PFSK-1 (cell line): ENCODE data around the gene GPBP1L1.

Experiments
- POLR2AphosphoS5 ChIP-seq: IDR thresholded peaks from 2 replicates; pipeline ENCODE4 v1.6.1; 2012; ENCODE audit warnings: low read depth, mild to moderate bottlenecking, control low read depth, low read length, moderate library complexity
- SIN3A ChIP-seq: IDR thresholded peaks from 2 replicates; pipeline ENCODE4 v1.6.1; 2012; ENCODE audit warnings: mild to moderate bottlenecking, low read length, moderate library complexity, borderline replicate concordance; ENCODE audit not compliant: insufficient read depth
- TAF1 ChIP-seq: IDR thresholded peaks from 2 replicates; pipeline ENCODE4 v1.6.1; 2012; ENCODE audit warnings: low read length, control low read depth, borderline replicate concordance; ENCODE audit not compliant: insufficient read depth
- TF ChIP-seq, protein P1 (sequence below), 2 experiments: IDR thresholded peaks; 2 replicates each; pipeline versions ENCODE4 v1.6.1 to v1.8.0; 2011 to 2012; ENCODE audit warnings: low read depth in 2 of 2, low read length in 2 of 2, control low read depth in 1 of 2, inconsistent platforms in 1 of 2, mild to moderate bottlenecking in 1 of 2, moderate library complexity in 1 of 2; ENCODE audit not compliant: insufficient read depth in 1 of 2

DNA sequence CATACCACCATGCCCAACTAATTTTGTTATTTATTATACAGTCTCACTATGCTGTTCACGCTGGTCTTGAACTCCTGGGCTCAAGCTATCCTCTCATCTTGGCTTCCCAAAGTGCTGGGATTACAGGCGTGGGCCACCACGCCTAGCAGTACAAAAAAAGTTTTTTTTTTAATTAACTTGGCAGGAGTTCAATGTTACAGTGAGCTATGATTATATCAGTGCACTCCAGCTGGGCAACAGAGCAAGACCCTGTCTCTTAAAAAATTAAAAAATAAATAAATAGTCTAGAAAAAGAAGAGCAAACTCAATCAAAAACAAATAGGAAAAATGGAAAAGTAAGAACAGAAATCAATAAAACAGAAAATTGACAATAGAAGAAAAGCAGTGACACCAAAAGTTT lies 27.4 kb upstream of the GPBP1L1 start:
- TF ChIP-seq, protein P1, sequence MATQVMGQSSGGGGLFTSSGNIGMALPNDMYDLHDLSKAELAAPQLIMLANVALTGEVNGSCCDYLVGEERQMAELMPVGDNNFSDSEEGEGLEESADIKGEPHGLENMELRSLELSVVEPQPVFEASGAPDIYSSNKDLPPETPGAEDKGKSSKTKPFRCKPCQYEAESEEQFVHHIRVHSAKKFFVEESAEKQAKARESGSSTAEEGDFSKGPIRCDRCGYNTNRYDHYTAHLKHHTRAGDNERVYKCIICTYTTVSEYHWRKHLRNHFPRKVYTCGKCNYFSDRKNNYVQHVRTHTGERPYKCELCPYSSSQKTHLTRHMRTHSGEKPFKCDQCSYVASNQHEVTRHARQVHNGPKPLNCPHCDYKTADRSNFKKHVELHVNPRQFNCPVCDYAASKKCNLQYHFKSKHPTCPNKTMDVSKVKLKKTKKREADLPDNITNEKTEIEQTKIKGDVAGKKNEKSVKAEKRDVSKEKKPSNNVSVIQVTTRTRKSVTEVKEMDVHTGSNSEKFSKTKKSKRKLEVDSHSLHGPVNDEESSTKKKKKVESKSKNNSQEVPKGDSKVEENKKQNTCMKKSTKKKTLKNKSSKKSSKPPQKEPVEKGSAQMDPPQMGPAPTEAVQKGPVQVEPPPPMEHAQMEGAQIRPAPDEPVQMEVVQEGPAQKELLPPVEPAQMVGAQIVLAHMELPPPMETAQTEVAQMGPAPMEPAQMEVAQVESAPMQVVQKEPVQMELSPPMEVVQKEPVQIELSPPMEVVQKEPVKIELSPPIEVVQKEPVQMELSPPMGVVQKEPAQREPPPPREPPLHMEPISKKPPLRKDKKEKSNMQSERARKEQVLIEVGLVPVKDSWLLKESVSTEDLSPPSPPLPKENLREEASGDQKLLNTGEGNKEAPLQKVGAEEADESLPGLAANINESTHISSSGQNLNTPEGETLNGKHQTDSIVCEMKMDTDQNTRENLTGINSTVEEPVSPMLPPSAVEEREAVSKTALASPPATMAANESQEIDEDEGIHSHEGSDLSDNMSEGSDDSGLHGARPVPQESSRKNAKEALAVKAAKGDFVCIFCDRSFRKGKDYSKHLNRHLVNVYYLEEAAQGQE (IDR thresholded peaks at IDR 0.05; ENCODE audit: insufficient read depth in 1 of 2, low read depth in 2 of 2, low read length in 2 of 2) = no peak
- TF ChIP-seq SIN3A = no peak
- no peak for TF ChIP-seq POLR2AphosphoS5
- TF ChIP-seq TAF1 = no peak
